Dedifferentiated amniotic fluid mesenchymal stem cell (primary cell): Measurements from ENCODE around the gene ASIC3.

Source experiments
- DNase-seq: peaks from one replicate; pipeline ENCODE4 v3.0.0-alpha.2; 2016; ENCODE audit errors: extremely low spot score

The ASIC3 gene

GRCh38 chr7:151085691-151086620 is 37.6 kb downstream of the ASIC3 start, which contains the start of gene AGAP3:
Gene AGAP3, plus strand, starts transcription at chr7:151086475. Its CDS starts 267 bp downstream, at chr7:151086742.
- peak; percentile 74 for DNase-seq

DNA sequence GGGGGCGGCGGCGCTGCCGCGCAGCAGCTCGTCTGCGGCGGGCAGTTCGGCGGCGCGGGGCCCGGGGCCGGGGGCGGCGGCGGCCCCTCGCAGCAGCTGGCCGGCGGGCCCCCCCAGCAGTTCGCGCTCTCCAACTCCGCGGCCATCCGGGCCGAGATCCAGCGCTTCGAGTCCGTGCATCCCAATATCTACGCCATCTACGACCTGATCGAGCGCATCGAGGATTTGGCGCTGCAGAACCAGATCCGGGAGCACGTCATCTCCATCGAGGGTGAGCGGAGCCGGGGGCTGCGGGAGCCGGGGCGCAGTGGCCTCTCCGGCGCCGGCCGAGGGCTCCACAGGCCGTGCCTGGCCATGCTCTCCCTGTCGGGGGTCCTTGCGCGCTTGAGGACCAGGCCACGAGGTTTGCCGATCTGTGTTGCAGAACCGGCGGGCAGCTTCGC is 38.5 kb downstream of the ASIC3 start:
- DNase-seq = peak; percentile 36

- DNase-seq = peak; percentile 25
Observed at GRCh38 chr7:151087245-151088018, 39.1 kb downstream of the ASIC3 start.

- DNase-seq = peak; percentile 16
Observed at GRCh38 chr7:151088019-151088855, 39.9 kb downstream of the ASIC3 start.

DNA sequence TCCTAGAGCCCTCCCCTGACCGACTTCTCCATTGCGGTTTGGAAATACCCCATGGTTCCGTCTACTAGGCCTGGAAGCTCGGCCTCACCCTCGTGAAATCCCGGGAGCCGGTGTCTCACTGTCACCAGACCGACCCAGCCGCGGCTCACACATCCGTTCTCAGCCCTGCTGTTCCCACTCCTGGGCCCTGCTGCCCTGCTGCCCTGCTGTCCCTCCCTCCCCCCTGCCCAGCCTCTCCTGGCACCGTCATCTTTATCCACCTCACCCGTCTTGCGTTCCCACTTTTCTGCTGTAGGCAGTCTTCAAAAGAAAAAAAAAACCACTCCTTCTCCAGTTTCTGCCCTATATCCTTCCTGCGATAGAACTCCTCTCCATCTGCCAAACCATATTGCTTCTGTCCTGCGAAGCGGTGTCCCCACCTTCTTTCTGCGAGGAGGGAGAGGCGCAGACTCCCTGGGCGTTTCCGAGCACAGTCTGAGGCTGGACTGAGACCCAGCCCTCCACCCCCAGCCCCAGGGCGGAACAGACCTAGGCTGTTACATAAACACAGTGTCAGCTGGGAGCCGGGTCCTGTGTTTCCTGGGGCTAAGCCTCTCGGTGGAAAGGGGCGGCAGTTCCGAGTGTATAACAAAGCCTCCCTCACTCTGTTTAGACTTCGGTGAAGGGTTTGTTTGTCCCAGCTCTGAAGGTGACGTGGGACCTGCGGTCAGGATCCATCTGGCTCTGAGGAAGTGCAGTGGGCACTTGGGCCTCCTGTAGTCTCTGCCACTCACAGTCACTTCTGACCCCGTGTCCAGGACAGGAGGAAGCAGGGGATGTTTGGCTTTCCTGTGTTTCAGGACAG is 40.7 kb downstream of the ASIC3 start:
- peak; percentile 54 for DNase-seq

DNA sequence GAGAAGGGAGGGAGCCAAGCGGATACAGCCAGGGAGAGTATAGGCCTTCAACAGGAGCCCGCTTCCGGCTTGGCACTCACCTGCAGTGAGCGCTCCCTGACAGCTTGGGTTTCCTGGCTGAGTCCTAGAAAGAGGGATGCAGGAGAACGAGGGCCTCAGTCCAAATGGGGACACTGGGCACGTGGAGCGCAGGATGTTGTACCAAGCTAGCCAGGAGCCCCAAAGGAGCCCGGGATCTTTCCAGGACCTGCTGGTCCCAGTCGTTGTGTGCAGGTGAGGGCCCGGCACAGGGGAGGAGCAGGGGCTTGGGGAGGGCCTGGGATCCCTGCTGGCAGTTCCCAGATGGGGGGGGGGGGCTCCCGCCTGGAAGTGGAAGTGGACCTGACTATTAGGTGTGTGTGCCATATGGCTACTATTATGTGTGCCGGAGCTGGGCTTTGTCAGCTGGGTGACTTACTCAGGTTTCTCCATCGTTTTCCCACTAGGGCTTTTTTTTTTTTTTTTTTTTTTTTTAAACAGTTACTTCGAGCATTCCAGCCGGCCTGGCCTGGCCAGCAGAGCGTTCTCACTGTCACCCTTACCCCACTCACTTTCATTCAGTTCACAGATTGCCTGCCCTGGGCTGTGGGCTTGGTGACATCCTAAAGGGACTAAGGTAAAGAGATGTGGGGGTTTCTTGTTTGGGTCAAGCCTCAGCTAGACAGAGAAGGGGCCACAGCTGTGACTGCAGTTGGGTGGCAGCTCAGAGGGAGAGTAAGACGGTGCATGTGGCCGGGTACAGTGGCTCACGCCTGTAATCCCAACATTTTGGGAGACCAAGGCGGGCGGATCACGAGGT is 41.8 kb downstream of the ASIC3 start:
- DNase-seq = no peak

DNA sequence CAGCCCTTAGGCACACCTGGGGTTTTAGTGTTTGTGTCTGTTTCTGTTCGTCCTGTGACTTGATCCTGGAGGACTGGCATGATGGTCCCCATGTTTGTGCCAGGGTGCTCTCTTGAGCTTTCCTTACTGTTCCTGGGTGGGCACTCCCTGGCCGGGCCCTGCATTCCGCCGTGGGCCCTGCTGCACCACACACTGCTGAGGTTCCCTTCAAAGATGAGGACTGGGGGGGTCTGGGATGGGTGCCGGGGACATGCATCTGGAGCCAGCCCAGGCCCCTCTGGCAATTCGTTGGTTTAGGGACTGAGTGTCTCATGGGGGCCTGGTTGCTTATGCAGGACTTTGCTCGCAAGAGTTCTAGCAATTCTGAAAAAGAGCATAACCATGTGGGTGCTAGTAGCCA is 42.7 kb downstream of the ASIC3 start:
- DNase-seq = no peak

DNA sequence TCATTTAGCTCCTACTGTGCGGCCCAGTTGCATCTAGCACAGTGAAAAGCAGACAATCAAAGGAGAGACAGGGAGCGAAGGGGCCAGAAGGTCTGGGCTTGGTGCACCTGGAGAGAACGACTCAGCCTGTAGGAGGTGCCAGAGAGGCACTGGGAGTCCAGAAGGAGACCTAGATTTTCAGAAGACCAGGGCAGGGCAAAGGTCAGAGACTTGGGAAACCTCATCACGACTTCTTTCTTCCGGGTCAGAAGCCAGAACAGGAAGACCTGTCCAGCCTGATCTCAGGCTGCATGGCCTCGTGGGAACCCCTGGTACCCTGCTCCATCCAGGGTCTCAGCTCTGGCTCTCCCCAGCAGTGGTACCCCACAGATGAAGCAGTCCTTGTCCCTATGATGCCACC is 43.1 kb downstream of the ASIC3 start:
- no peak for DNase-seq

DNA sequence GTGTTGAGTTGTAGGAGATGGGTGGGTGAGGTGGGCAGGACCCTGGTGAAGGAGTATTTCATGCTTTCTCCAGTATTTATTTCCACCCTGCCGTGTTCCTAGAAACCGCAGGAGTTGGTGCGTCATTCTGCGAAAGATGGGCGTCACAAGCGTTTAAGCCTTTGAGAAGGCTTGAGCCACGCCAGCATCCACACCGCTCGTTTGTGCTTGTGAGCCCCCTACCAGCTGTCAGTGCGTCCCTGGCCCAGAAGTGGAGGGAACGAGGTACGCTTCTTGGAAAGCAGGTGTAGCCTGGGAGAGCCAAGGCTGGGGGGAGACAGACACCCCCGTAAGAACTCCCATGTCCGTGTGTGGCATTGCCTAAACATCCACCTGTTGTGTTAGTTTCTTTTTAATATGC is 43.7 kb downstream of the ASIC3 start:
- no peak for DNase-seq

- DNase-seq = no peak
Observed at GRCh38 chr7:151093748-151094147, 45.4 kb downstream of the ASIC3 start.

- no peak for DNase-seq
Observed at GRCh38 chr7:151094675-151095074, 46.3 kb downstream of the ASIC3 start.

- DNase-seq = no peak
Observed at GRCh38 chr7:151095123-151095797, 46.9 kb downstream of the ASIC3 start.

- no peak for DNase-seq
Observed at GRCh38 chr7:151095828-151096475, 47.6 kb downstream of the ASIC3 start.

- DNase-seq = no peak
Observed at GRCh38 chr7:151099486-151100211, 51.3 kb downstream of the ASIC3 start.

GRCh38 chr7:151100921-151101320 is 52.6 kb downstream of the ASIC3 start:
- DNase-seq = no peak

- DNase-seq = no peak
Observed at GRCh38 chr7:151101621-151102396, 53.5 kb downstream of the ASIC3 start.
